Measurements from ENCODE around the gene GAS2L1.
"Not testable (repeated sequence)": the region's sequence is repeated elsewhere in the genome, so short reads cannot be mapped to it uniquely, and the experiment has no call there.

Gene GAS2L1

DNA sequence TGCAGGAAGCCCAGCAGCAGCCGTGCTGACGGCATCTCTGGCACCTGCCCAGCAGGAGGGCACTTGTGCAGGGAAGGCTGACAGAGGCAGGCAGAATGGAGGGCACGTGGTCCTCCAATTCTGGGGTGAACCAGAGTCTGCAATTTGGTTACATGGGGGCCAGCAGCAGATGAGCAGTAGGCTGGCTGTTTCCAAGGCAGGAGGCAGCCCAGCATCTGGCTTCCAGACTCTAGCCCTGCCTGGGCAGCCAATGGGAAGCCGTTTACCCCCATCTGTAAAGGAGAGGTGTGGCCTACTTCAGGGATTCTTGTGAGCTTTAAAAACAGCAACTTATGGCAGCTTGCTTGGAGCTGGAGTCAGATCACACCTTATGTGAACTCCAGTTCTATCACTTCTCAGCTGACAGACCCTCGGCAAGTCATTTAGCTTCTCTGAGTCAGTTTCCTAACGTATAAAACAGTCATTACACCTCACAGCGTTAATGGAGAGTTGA lies 36.9 kb downstream of the GAS2L1 start:
- intact Hi-C loops (cut with DNase I; ENCODE audit: low total_unique reads), result no loop called here
- TF ChIP-seq, protein P1, sequence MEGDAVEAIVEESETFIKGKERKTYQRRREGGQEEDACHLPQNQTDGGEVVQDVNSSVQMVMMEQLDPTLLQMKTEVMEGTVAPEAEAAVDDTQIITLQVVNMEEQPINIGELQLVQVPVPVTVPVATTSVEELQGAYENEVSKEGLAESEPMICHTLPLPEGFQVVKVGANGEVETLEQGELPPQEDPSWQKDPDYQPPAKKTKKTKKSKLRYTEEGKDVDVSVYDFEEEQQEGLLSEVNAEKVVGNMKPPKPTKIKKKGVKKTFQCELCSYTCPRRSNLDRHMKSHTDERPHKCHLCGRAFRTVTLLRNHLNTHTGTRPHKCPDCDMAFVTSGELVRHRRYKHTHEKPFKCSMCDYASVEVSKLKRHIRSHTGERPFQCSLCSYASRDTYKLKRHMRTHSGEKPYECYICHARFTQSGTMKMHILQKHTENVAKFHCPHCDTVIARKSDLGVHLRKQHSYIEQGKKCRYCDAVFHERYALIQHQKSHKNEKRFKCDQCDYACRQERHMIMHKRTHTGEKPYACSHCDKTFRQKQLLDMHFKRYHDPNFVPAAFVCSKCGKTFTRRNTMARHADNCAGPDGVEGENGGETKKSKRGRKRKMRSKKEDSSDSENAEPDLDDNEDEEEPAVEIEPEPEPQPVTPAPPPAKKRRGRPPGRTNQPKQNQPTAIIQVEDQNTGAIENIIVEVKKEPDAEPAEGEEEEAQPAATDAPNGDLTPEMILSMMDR (IDR thresholded peaks at IDR 0.05), result no peak
- Histone ChIP-seq H3K9me3 (no peaks in the 10 kb centered on the region), H3K4me3 (no peak overlapping the region), H3K36me3 (peaks cover 70 to 93% (median 83%) of the 10 kb centered on the region in 3 donors), H3K4me1 (peaks cover 0 to 24% (median 0%) of the 10 kb centered on the region in 4 donors), H3K27ac (no peak overlapping the region), H3K27me3 (no peaks in the 10 kb centered on the region)
- DNase-seq, result no peak

DNA sequence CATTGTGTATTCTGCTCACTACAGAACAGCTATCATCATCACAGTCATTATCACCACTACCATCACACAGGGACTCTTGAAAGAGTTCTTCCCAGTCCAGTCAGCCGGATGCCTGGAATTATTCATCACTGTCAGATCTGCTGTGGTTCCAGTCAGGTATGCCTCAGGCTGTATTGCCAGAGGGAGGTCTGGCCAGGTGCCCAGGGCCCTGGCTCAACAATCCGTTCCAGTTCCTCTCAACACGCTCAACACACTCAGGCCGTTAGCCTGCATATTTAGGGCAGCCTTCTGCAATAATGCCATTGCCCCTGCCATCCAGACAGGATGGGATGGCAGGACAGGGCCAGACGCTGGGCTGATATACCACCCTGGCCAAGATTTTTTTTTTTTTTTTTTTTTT lies 37.7 kb downstream of the GAS2L1 start:
- no peaks in the 10 kb centered on the region for H3K27me3 ChIP-seq
- H3K4me1 ChIP-seq, result peaks cover 0 to 24% (median 0%) of the 10 kb centered on the region in 4 donors
- DNase-seq, result no peak
- TF ChIP-seq, protein P1 (IDR thresholded peaks at IDR 0.05), result no peak
- intact Hi-C loops (cut with DNase I; ENCODE audit: low total_unique reads), result no loop called here
- no peak overlapping the region for H3K4me3 ChIP-seq
- no peaks in the 10 kb centered on the region for H3K9me3 ChIP-seq
- H3K36me3 ChIP-seq, result peaks cover 64 to 93% (median 83%) of the 10 kb centered on the region in 3 donors
- no peak overlapping the region for H3K27ac ChIP-seq

GRCh38 chr22:29344889-29345288 lies 38.4 kb downstream of the GAS2L1 start:
- H3K27ac ChIP-seq; intact Hi-C loops (cut with DNase I; ENCODE audit: low total_unique reads); DNase-seq; H3K9me3 ChIP-seq; H3K27me3 ChIP-seq; H3K4me3 ChIP-seq: not testable (repeated sequence)
- Histone ChIP-seq H3K36me3 (peaks cover 62 to 93% (median 83%) of the 10 kb centered on the region in 3 donors), H3K4me1 (peaks cover 0 to 24% (median 0%) of the 10 kb centered on the region in 4 donors)

GRCh38 chr22:29345932-29346331 lies 39.5 kb downstream of the GAS2L1 start:
- DNase-seq, result no peak
- Histone ChIP-seq H3K9me3 (no peaks in the 10 kb centered on the region), H3K4me1 (peaks cover 0 to 24% (median 0%) of the 10 kb centered on the region in 4 donors), H3K36me3 (peaks cover 58 to 93% (median 83%) of the 10 kb centered on the region in 3 donors), H3K4me3 (no peak overlapping the region), H3K27ac (no peak overlapping the region), H3K27me3 (no peaks in the 10 kb centered on the region)
- TF ChIP-seq, protein P1 (IDR thresholded peaks at IDR 0.05), result no peak
- intact Hi-C loops (cut with DNase I; ENCODE audit: low total_unique reads), result no loop called here

- Histone ChIP-seq H3K36me3 (peaks cover 58 to 93% (median 83%) of the 10 kb centered on the region in 3 donors), H3K4me3 (no peak overlapping the region), H3K9me3 (no peaks in the 10 kb centered on the region), H3K27me3 (no peaks in the 10 kb centered on the region), H3K4me1 (peaks cover 0 to 24% (median 0%) of the 10 kb centered on the region in 4 donors), H3K27ac (no peak overlapping the region)
- TF ChIP-seq, protein P1 (IDR thresholded peaks at IDR 0.05), result no peak
- DNase-seq, result no peak
- intact Hi-C loops (cut with DNase I; ENCODE audit: low total_unique reads), result no loop called here
Measured at GRCh38 chr22:29346659-29347058, 40.2 kb downstream of the GAS2L1 start.

GRCh38 chr22:29348041-29348440 lies 41.6 kb downstream of the GAS2L1 start:
- no peaks in the 10 kb centered on the region for H3K27me3 ChIP-seq
- H3K27ac ChIP-seq, result no peak overlapping the region
- TF ChIP-seq, protein P1 (IDR thresholded peaks at IDR 0.05), result no peak
- no peak overlapping the region for H3K4me3 ChIP-seq
- no peak for DNase-seq
- H3K4me1 ChIP-seq, result peaks cover 0 to 21% (median 0%) of the 10 kb centered on the region in 4 donors
- H3K9me3 ChIP-seq, result no peaks in the 10 kb centered on the region
- H3K36me3 ChIP-seq, result peaks cover 59 to 93% (median 83%) of the 10 kb centered on the region in 3 donors
- intact Hi-C loops (cut with DNase I; ENCODE audit: low total_unique reads), result no loop called here

All from tibial artery (tissue), 4 donors.